Endodermal cell (in vitro differentiated cells): Measurements from ENCODE around the gene BSN. TPM values are rescaled to one million over a fixed set of nuclear protein-coding genes. Genes with fewer than 3 reads are reported as not detected.

Experiments used
- DNase-seq: peaks from one replicate; pipeline ENCODE4 v3.0.0-alpha.2; 2017
- H3K27ac ChIP-seq: 2 replicates; pipeline ENCODE4 v1.5.1; 2013; ENCODE audit warnings: mild to moderate bottlenecking, low read depth, low read length, moderate library complexity
- H3K27me3 ChIP-seq: 2 replicates; pipeline ENCODE4 v1.6.1; 2013; ENCODE audit warnings: mild to moderate bottlenecking, low read length, moderate library complexity; ENCODE audit not compliant: insufficient read depth, control insufficient read depth, poor library complexity, severe bottlenecking
- H3K36me3 ChIP-seq: 2 replicates; pipeline ENCODE4 v1.7.0; 2013; ENCODE audit warnings: mild to moderate bottlenecking, low read length, moderate library complexity; ENCODE audit not compliant: control insufficient read depth, insufficient read depth
- H3K4me1 ChIP-seq: one replicate; pipeline ENCODE4 v1.7.0; 2013; ENCODE audit warnings: low read length; ENCODE audit not compliant: control insufficient read depth, insufficient read depth
- H3K4me3 ChIP-seq: 2 replicates; pipeline ENCODE4 v1.5.1; 2013; ENCODE audit warnings: mild to moderate bottlenecking, low read length, moderate library complexity
- H3K9ac ChIP-seq: 2 replicates; pipeline ENCODE4 v1.6.1; 2013; ENCODE audit warnings: mild to moderate bottlenecking, low read length, moderate library complexity; ENCODE audit not compliant: poor library complexity, severe bottlenecking; ENCODE audit errors: extremely low read depth
- H3K9me3 ChIP-seq: 2 replicates; pipeline ENCODE4 v1.6.1; 2013; ENCODE audit warnings: mild to moderate bottlenecking, low read length, moderate library complexity; ENCODE audit not compliant: control insufficient read depth
- H3K27ac Mint-ChIP-seq: 2 replicates; pipeline ENCODE4 v1.8.0; 2020; ENCODE audit warnings: mixed read lengths
- H3K27me3 Mint-ChIP-seq: 2 replicates; pipeline ENCODE4 v1.8.0; 2021; ENCODE audit warnings: mild to moderate bottlenecking, mixed read lengths; ENCODE audit not compliant: insufficient read depth
- H3K36me3 Mint-ChIP-seq: 2 replicates; pipeline ENCODE4 v1.8.0; 2020; ENCODE audit warnings: low read depth, mixed read lengths
- H3K4me1 Mint-ChIP-seq: 2 replicates; pipeline ENCODE4 v1.8.0; 2020; ENCODE audit warnings: mixed read lengths
- H3K4me3 Mint-ChIP-seq: 2 replicates; pipeline ENCODE4 v1.8.0; 2020; ENCODE audit warnings: mild to moderate bottlenecking, moderate library complexity, mixed read lengths
- H3K9me3 Mint-ChIP-seq: 2 replicates; pipeline ENCODE4 v1.8.0; 2020; ENCODE audit warnings: mild to moderate bottlenecking, mixed read lengths
- WGBS, 2 experiments: methylation state at CpG; one replicate each; pipeline versions ENCODE4 v1.1.5 to v1.1.7; 2013; ENCODE audit warnings: missing lambda C conversion rate in 2 of 2, mixed read lengths in 1 of 2; ENCODE audit not compliant: insufficient coverage in 1 of 2, insufficient read length in 1 of 2; 5-methylcytosine and 5-hydroxymethylcytosine counted together
- total RNA-seq, 2 donors: library from RNA; stranded (reverse); fragmentation: NEBNext Ultra II Directional in 1 of 2; extraction: Animal tissue kit (Norgen Biotek cat#: 25700) in 1 of 2; gene quantifications; 2 replicates in 1 of 2; 3 replicates in 1 of 2; pipeline ENCODE4 v1.2.1, GENCODE V29; 2021
- TF ChIP-seq, protein P1 (sequence below): fragments of 200-600 bp; sonication (generic); conservative IDR thresholded peaks from 2 replicates; pipeline ENCODE4 v1.5.0; 2021; ENCODE audit warnings: antibody characterized with exemption, mild to moderate bottlenecking

BSN gene
- total RNA-seq, 2 donors from 2014 or later: 2.4 to 2.5 TPM

GRCh38 chr3:49657208-49657915 lies 103.1 kb downstream of the BSN start:
- Histone ChIP-seq H3K4me3 (no peak overlapping the region), H3K27me3 (no peaks in the 10 kb centered on the region), H3K9me3 (no peaks in the 10 kb centered on the region), H3K9ac (no peak overlapping the region), H3K4me1 (no peaks in the 10 kb centered on the region), H3K27ac (no peak overlapping the region), H3K36me3 (no peaks in the 10 kb centered on the region)
- TF ChIP-seq, protein P1, sequence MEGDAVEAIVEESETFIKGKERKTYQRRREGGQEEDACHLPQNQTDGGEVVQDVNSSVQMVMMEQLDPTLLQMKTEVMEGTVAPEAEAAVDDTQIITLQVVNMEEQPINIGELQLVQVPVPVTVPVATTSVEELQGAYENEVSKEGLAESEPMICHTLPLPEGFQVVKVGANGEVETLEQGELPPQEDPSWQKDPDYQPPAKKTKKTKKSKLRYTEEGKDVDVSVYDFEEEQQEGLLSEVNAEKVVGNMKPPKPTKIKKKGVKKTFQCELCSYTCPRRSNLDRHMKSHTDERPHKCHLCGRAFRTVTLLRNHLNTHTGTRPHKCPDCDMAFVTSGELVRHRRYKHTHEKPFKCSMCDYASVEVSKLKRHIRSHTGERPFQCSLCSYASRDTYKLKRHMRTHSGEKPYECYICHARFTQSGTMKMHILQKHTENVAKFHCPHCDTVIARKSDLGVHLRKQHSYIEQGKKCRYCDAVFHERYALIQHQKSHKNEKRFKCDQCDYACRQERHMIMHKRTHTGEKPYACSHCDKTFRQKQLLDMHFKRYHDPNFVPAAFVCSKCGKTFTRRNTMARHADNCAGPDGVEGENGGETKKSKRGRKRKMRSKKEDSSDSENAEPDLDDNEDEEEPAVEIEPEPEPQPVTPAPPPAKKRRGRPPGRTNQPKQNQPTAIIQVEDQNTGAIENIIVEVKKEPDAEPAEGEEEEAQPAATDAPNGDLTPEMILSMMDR: no peak
- no peaks in the 10 kb centered on the region for H3K27me3 Mint-ChIP-seq
- H3K36me3 Mint-ChIP-seq: no peaks in the 10 kb centered on the region
- H3K9me3 Mint-ChIP-seq: no peaks in the 10 kb centered on the region
- H3K4me3 Mint-ChIP-seq: no peak overlapping the region
- no peaks in the 10 kb centered on the region for H3K4me1 Mint-ChIP-seq
- WGBS, 2 experiments: 93 to 97% methylated on average over 28 to 36 of the region's 36 CpGs
- no peak for DNase-seq
- H3K27ac Mint-ChIP-seq: no peak overlapping the region

- H3K27me3 Mint-ChIP-seq: no peaks in the 10 kb centered on the region
- no peaks in the 10 kb centered on the region for H3K9me3 ChIP-seq
- H3K4me3 Mint-ChIP-seq: no peak overlapping the region
- H3K9ac ChIP-seq: no peak overlapping the region
- no peaks in the 10 kb centered on the region for H3K4me1 ChIP-seq
- WGBS, 2 experiments: 83 to 84% methylated on average over 1 to 2 of the region's 2 CpGs
- no peaks in the 10 kb centered on the region for H3K4me1 Mint-ChIP-seq
- H3K27me3 ChIP-seq: no peaks in the 10 kb centered on the region
- TF ChIP-seq, protein P1: no peak
- H3K36me3 Mint-ChIP-seq: no peaks in the 10 kb centered on the region
- H3K36me3 ChIP-seq: no peaks in the 10 kb centered on the region
- no peak for DNase-seq
- H3K27ac Mint-ChIP-seq: no peak overlapping the region
- no peaks in the 10 kb centered on the region for H3K9me3 Mint-ChIP-seq
- H3K4me3 ChIP-seq: no peak overlapping the region
- no peak overlapping the region for H3K27ac ChIP-seq
These were observed 104.4 kb downstream of the BSN start for GRCh38 chr3:49658711-49659110.

- H3K27me3 Mint-ChIP-seq: no peaks in the 10 kb centered on the region
- no peak overlapping the region for H3K27ac Mint-ChIP-seq
- WGBS, 2 experiments: 88% methylated on average over 4 of the region's 4 CpGs
- no peaks in the 10 kb centered on the region for H3K9me3 Mint-ChIP-seq
- no peak overlapping the region for H3K9ac ChIP-seq
- TF ChIP-seq, protein P1: no peak
- no peak overlapping the region for H3K4me3 ChIP-seq
- H3K36me3 ChIP-seq: no peaks in the 10 kb centered on the region
- H3K4me3 Mint-ChIP-seq: no peak overlapping the region
- H3K9me3 ChIP-seq: no peaks in the 10 kb centered on the region
- H3K36me3 Mint-ChIP-seq: no peaks in the 10 kb centered on the region
- H3K4me1 Mint-ChIP-seq: no peaks in the 10 kb centered on the region
- H3K27me3 ChIP-seq: no peaks in the 10 kb centered on the region
- H3K4me1 ChIP-seq: no peaks in the 10 kb centered on the region
- DNase-seq: no peak
- no peak overlapping the region for H3K27ac ChIP-seq
These were observed 105.5 kb downstream of the BSN start for GRCh38 chr3:49659756-49660155.
